ENCODE measurements around the gene DLGAP1.

GRCh38 chr18:3455090-3455635 is 999.9 kb downstream of the DLGAP1 start:
- TF ChIP-seq, protein P1, sequence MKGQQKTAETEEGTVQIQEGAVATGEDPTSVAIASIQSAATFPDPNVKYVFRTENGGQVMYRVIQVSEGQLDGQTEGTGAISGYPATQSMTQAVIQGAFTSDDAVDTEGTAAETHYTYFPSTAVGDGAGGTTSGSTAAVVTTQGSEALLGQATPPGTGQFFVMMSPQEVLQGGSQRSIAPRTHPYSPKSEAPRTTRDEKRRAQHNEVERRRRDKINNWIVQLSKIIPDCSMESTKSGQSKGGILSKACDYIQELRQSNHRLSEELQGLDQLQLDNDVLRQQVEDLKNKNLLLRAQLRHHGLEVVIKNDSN (IDR thresholded peaks at IDR 0.05): no peak
- TF ChIP-seq EP300 (IDR thresholded peaks at IDR 0.05; ENCODE audit: borderline replicate concordance) (no peak), REST (IDR thresholded peaks at IDR 0.05; ENCODE audit: low read depth) (no peak), TAF1 (IDR thresholded peaks at IDR 0.05; ENCODE audit: low read depth) (no peak), TCF12 (IDR thresholded peaks at IDR 0.05; ENCODE audit: low read depth) (no peak), CEBPB (IDR thresholded peaks at IDR 0.05) (no peak), TEAD4 (IDR thresholded peaks at IDR 0.05) (no peak), NFIC (IDR thresholded peaks at IDR 0.05) (no peak), YY1 (IDR thresholded peaks at IDR 0.05; ENCODE audit: low read depth) (no peak), RAD21 (IDR thresholded peaks at IDR 0.05; ENCODE audit: low read depth) (no peak), EGR1 (IDR thresholded peaks at IDR 0.05) (no peak)

Measured in Ishikawa (cell line).